ENCODE results near the gene PSMC1. TPM values are rescaled to one million over a fixed set of nuclear protein-coding genes. Genes with fewer than 3 reads are reported as not detected.
"Not testable (repeated sequence)": the region's sequence is repeated elsewhere in the genome, so short reads cannot be mapped to it uniquely, and the experiment has no call there.

Gene PSMC1
- polyA plus RNA-seq (2013, experiment 1 of 2; ENCODE audit: insufficient read length) = 155 TPM
- 107 TPM for polyA plus RNA-seq (2013, experiment 2 of 2; ENCODE audit: insufficient read length)

GRCh38 chr14:90256354-90257131 is at the start of gene PSMC1:
TSS of gene PSMC1 (plus strand) at chr14:90256553. CDS start at chr14:90256598, 45 bp downstream.
- peak; percentile 96 for DNase-seq

GRCh38 chr14:90213099-90213748 is 43.1 kb upstream of the PSMC1 start:
- no peak for DNase-seq

GRCh38 chr14:90228478-90228877 is 27.9 kb upstream of the PSMC1 start:
- no peak for DNase-seq

GRCh38 chr14:90229942-90230341 is 26.4 kb upstream of the PSMC1 start:
- DNase-seq = not testable (repeated sequence)

GRCh38 chr14:90235179-90235976 is 21.0 kb upstream of the PSMC1 start:
- DNase-seq = peak; percentile 45

GRCh38 chr14:90239139-90239538 is 17.2 kb upstream of the PSMC1 start:
- DNase-seq = peak; percentile 7

- DNase-seq = no peak
These were observed 13.9 kb upstream of the PSMC1 start for GRCh38 chr14:90242444-90242843.

GRCh38 chr14:90246936-90247335 is 9.4 kb upstream of the PSMC1 start:
- no peak for DNase-seq

GRCh38 chr14:90247441-90247840 is 8.9 kb upstream of the PSMC1 start:
- not testable (repeated sequence) for DNase-seq

- DNase-seq = no peak
These were observed 7.8 kb upstream of the PSMC1 start for GRCh38 chr14:90248594-90248993.

GRCh38 chr14:90253826-90254225 is 2.5 kb upstream of the PSMC1 start:
- no peak for DNase-seq

- no peak for DNase-seq
These were observed 482 bp upstream of the PSMC1 start for GRCh38 chr14:90255871-90256270.

GRCh38 chr14:90263748-90264449 is 7.5 kb downstream of the PSMC1 start:
- DNase-seq = no peak

- no peak for DNase-seq
These were observed 10.2 kb downstream of the PSMC1 start for GRCh38 chr14:90266441-90267154.

GRCh38 chr14:90268420-90268819 is 12.1 kb downstream of the PSMC1 start:
- no peak for DNase-seq

- no peak for DNase-seq
These were observed 16.2 kb downstream of the PSMC1 start for GRCh38 chr14:90272523-90272922.

GRCh38 chr14:90273532-90273931 is 17.2 kb downstream of the PSMC1 start:
- no peak for DNase-seq

GRCh38 chr14:90274019-90274418 is 17.7 kb downstream of the PSMC1 start:
- DNase-seq = no peak

GRCh38 chr14:90274808-90275457 is 18.6 kb downstream of the PSMC1 start:
- DNase-seq = peak; percentile 58

GRCh38 chr14:90275458-90275814 is 19.1 kb downstream of the PSMC1 start:
- DNase-seq = no peak

GRCh38 chr14:90275820-90276219 is 19.5 kb downstream of the PSMC1 start:
- peak; percentile 27 for DNase-seq
